Stimulated activated CD8-positive, alpha-beta memory T cell treated with anti-CD3 and anti-CD28 coated beads, Interleukin-7, amount 100 ng/mL, for 24 hours (primary cell): Measurements from ENCODE around the gene TUBG1.

ENCODE experiments used
- DNase-seq: peaks from one replicate; pipeline ENCODE4 v3.0.0-alpha.2; 2020; ENCODE audit warnings: low read depth

The TUBG1 gene

DNA sequence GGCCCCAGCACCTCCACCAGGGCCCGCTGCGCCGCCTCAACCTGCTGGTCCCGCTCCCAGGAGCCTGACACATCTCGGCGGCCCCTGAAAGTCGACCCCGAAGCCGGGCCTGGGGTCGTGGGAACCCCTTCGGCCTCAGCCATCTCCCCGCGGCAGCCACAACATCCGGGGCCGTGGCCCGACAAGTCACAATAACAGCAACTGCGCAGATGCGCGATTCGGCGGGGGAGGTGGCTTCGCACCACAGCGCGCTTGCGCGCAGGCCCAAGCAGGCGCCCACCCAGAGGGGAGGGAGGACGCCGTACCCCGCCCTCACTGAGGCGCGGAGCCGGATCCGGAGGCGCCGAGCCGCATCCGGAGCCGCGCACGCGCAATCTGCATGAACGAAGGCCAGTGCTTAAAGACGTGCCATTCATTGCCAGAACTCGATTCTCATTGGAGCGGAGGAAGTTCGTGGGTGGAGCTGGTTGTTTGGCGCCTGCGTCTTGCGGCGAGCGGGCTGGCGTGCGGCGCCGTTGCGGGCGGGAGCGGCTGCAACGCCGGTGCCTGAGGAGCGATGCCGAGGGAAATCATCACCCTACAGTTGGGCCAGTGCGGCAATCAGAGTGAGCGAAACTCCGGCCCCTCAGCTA, at the start of gene TUBG1, which contains the start of gene RETREG3:
TSS of gene TUBG1 (plus strand) at position 502 of the 632 bp plus-strand sequence. CDS start at position 557, 55 bp downstream.
TSS of gene RETREG3 (minus strand) at position 193 of the 632 bp plus-strand sequence. CDS start at position 143, 50 bp downstream.
- peak; percentile 95 for DNase-seq

DNA sequence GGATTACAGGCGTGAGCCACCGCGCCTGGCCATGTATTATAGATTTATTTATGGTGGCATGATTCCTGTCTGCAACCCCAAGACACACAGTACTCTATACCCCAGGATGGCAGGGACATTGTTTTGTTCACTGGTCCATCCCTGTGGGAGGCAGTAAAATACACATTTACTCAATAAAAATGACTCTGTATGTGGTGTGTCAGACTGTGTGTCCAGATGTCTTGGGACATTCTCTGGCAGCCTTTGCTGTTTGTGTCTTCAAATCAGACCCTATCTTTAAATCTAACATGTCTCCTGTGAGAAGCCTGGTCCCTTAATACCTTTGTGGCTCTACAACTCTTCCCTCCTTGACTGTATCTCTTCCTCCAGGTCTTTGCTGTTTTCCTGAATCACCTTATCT, 49.2 kb upstream of the TUBG1 start:
- DNase-seq, result no peak

DNA sequence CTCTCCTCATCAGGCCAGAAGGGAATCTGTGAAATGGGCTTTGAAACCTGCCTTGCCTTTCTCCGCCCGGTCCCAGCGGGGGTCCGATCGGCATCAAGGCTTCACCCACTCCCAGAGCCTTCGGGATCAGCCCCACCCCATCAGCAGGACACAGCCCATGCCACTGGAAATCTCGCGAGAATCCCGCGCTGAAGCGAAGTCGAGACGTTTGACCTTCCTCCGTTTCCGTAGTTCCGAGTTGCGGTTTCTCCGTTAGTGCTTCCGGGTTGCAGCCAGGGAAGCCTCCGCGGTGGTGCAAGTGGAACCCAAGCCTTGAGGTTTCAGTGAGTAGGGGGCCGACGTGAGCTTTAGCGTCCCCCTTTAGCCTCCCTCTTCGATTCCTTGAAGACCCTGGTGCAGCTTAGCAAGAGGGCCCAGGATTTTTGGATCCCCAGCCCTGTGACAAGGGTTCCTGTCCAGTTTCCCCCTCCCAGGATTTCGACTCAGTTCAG, 47.5 kb upstream of the TUBG1 start, which contains the start of gene COASY:
TSS of gene COASY (plus strand) at position 252 of the 491 bp plus-strand sequence. CDS start 475 bp downstream, outside the sequence.
- DNase-seq, result peak; percentile 81

DNA sequence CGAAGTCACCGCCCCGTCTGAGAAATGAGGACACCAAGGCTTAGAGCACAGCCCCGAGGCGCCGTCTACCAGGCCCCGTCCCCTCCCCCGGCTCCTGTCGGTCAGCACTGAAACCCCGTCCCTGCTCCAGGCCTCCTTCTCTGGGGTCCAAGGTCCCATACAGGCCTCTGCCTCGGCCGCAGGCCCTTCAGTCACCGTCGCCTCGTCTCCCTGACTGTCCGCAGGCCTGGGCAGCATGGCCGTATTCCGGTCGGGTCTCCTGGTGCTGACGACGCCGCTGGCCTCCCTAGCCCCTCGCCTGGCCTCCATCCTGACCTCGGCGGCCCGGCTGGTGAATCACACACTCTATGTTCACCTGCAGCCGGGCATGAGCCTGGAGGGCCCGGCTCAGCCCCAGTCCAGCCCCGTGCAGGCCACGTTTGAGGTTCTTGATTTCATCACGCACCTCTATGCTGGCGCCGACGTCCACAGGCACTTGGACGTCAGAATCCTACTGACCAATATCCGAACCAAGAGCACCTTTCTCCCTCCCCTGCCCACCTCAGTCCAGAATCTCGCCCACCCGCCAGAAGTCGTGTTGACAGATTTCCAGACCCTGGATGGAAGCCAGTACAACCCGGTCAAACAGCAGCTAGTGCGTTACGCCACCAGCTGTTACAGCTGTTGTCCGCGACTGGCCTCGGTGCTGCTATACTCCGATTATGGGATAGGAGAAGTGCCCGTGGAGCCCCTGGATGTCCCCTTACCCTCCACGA, 46.9 kb upstream of the TUBG1 start:
- no peak for DNase-seq

DNA sequence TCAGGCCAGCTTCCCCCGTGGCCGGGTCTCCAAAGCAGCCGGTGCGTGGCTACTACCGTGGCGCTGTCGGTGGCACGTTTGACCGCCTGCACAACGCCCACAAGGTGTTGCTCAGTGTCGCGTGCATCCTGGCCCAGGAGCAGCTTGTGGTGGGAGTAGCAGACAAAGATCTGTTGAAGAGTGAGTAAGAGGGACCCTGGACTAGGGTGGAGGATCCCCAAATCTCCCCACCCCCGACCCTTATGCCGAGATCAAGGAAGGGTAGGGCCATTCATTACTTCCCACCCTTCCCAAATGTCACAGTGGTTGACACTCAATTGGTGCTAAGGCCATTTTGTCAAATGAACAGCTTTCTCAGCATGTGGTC, 46.4 kb upstream of the TUBG1 start:
- no peak for DNase-seq

DNA sequence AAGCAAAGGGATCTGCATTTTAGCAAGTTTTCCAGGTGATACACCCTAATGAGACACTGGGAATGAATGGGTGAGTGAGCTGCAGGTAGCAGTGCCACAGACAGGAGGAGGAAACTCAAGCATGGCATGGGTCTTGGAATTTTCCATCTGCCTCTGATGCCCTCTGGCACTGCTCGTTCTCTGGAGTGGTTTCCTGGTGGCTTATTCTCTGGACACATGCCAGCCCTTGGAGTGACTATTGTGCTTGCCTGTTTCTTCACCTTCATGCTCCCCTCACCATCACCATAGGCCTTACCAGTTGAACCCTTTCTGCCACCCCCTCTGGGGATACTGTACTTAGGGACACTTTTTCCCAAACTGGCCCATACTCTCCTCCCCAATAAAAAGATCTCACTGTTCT, 45.9 kb upstream of the TUBG1 start:
- DNase-seq, result no peak

DNA sequence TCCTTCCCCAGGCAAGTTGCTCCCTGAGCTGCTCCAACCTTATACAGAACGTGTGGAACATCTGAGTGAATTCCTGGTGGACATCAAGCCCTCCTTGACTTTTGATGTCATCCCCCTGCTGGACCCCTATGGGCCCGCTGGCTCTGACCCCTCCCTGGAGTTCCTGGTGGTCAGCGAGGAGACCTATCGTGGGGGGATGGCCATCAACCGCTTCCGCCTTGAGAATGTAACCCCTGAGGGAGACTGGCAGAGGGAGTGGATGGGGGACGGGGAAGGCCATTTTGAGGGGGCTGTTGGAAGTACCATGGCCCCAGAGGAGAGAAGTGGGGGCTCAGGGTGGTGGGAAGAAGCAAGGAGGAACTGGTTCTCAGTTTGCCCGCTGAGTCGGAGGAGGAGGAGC, 45.5 kb upstream of the TUBG1 start:
- no peak for DNase-seq

DNA sequence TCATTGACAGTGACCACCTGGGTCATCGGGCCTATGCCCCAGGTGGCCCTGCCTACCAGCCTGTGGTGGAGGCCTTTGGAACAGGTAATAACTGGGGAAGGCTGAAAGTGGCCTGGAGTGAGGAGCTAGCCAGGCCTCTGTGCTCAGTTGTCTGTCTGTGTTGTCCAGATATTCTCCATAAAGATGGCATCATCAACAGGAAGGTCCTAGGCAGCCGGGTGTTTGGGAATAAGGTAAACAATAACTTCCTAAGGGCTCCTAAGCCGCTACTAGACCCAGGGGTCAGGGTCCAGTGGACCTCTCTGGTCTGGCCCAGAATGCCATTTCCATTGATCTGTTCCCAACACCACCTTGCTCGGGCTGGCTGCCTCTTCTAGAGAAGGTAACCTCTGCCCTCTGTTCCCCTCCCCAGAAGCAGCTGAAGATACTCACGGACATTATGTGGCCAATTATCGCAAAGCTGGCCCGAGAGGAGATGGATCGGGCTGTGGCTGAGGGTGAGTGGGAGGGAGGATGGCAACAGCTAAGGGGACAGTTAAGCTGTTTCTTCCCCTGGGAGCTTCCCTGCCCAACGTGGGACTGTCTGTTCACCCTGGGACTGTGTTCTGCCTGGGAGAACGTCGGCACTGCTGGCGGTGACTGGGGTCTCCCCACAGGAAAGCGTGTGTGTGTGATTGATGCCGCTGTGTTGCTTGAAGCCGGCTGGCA, 44.5 kb upstream of the TUBG1 start:
- no peak for DNase-seq

DNA sequence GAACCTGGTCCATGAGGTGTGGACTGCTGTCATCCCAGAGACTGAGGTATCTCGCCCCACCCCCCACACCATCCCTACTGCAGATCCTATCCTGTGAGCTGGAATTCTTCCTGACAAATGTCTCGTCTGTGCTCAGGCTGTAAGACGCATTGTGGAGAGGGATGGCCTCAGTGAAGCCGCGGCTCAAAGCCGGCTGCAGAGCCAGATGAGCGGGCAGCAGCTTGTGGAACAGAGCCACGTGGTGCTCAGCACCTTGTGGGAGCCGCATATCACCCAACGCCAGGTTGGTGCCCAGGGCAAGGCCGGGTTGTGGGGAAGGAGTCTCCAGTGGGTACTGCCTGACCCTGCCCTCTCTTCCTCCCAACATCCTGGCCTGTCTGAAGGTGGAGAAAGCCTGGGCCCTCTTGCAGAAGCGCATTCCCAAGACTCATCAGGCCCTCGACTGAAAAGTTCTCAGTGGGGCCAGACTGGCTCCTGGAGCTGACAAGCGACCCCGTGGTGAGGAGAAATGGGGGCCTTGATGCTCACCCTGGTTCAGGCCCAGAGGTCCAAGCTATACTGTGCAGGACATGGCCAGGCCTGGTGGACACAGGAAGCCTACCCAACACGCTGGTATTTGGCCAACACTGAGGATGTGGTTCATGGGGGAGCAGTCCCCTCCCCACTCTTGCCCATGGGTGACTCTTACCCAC, 43.8 kb upstream of the TUBG1 start:
- DNase-seq, result no peak

DNA sequence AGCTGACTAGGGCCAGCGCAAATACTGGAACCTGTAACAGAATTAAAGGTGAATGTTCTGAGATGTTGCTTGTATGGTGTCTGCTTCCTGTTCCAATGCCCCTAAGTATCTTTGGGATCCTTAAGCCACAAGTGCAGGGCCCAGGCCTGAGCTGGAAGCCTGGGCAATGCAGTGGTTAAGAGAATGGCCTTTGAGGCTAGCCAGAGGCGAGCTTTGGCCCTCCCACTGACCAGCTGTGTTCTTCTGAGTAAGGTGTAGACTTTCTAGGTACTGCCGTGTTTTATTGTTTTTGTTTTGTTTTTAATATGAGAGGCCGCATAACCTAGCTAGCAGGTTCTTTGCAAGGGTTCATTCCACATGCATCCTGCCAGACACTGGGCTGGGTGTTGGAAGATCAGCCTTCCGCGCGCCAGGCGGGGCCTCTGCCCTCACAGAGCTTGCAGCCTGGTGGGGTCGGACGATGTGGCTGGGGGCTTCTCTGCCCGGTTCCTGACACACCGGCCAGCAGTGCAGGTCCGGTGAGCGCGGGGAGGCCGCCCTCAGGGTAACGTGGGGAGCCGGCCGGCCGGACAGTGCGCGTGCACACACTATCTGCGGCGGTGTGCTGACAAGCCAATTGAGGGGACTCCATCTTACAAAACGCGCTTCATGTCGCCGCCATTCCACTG, 43.1 kb upstream of the TUBG1 start:
- no peak for DNase-seq

DNA sequence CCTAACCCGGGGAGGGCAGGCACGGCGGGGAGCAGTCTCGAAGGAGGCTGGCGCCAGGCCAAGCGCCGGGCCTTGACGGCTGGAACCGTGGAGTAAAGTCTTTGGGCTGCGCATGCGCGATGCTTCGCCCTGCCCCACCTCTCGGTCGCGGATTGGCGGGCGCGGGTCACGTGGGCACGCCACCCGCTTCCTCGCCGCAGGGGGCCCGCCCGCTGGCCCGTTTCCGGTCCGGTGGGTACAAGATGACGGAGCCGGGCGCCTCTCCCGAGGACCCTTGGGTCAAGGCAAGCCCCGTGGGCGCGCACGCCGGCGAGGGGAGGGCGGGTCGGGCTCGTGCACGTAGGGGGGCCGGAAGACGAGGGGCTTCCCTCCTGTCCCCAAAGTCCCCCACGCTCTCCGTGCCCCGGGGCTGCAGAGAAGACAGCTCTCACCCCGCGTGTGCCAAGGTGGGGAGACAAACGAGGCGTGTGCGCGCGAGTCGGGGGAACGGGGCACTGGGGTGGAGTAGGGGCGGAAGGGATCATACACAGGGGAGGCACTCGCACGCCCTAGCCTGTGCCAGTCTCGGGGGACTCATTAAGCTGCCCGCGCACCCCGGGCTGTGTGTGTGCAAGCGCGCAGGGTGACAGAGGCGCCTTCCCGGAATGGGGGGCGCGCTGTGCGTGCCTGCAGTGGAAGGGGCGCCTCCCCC, 42.5 kb upstream of the TUBG1 start, which contains the start of gene MLX:
TSS of gene MLX (plus strand) at position 218 of the 691 bp plus-strand sequence. CDS start at position 243, 25 bp downstream.
- peak; percentile 80 for DNase-seq

DNA sequence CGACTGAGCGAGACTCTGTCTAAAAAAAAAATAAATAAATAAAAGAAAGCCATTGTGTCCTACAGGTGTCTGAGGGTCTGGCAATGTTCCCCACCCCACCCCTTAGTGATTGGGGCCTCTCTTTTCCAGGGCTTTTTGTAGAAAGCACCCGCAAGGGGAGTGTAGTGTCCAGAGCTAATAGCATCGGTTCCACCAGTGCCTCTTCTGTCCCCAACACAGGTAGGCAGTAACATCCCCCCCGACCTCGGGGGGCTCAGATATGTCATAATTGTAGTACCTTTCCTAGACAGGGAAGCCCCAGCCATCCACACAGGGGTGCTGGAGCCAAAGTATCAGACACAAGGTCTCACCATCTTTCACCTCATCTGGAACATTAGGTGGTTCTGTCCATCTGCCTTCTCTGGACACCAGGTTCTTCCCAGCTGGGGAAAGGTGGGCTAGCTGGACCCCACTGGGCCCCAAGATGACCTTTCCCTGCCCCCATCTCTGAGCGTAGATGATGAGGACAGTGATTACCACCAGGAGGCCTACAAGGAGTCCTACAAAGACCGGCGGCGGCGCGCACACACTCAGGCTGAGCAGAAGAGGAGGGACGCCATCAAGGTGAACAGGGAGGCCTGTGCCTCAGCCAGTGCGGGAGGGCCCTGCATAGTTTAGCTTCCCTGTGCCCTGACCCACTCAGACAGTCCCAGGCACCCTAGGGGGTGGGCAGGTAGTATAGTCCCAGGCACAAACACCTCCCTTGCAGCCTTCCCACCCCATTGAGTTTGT, 41.0 kb upstream of the TUBG1 start:
- no peak for DNase-seq

DNA sequence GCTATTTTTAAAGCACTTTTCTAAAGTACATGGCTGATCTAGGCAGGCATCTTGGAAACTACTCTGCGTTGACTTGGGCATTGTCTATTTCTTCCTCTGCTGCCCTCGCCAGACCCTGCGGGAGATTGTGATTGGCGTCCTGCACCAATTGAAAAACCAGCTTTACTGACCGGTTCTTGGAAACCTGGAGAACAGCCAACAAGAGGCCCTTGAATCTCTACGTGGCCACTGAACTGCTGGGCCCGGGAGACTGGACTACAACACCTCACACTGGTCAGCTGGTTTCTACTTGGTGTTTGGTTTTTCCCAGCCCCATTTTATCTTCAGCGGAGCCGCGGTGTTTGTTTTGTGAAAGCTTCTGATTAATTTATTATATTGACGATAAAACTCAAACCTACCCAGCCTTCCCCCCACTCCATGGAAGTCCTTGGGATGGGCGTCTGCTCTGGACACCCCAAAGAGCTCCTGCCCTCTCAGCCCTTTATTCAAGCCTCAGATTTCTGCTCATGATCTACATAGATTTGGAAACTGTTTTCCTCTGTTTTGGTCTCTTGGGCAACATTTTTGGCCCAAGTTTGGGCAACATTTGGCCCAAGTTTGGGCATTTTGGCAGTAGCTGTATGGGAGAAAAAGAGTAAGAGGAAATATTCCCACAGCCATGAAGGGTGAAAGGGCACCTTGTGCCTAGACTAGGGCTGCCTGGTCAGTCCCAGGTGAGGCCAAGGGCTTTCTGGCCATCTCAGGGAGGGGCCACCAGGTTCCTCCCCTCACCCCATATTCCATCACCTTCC, 37.9 kb upstream of the TUBG1 start:
- no peak for DNase-seq

DNA sequence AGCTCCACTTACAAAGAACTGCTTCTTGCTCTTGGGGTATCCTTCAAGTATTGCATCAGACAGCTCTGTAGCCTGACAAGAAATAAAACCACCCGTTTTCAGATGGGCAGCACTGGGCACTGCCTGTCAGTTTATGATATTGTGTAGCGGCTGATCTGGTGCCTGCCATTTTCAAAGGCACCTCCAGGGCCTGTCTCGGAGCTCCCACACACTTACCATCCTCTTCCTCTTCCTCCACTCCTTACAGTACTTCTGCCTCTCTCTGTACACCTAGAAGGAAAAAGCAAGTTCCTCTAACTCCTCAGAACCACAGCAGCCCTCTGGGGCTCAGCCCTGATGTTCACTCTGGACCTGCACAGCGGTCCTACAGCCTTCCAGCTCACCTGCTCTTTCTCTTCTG, 36.4 kb upstream of the TUBG1 start:
- DNase-seq, result no peak

DNA sequence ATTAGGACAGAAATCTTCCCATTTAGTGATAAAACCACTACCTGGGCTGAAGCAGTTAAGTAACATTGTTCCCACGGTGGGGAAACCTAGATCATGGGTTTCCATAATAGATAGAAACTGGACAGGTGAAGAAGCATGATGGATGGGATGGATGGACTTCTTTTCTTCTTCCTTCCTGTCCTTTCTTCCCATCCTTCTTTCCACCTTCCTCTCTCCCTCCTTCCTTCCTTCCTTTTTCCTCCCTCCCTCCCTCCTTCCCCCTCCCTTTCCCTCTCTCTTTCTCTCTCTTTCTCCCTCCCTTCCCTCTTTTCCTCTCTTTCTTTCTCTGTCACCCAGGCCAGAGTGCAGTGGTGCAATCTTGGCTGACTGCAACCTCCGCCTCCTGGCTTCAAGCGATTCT, 35.0 kb upstream of the TUBG1 start:
- DNase-seq, result no peak

DNA sequence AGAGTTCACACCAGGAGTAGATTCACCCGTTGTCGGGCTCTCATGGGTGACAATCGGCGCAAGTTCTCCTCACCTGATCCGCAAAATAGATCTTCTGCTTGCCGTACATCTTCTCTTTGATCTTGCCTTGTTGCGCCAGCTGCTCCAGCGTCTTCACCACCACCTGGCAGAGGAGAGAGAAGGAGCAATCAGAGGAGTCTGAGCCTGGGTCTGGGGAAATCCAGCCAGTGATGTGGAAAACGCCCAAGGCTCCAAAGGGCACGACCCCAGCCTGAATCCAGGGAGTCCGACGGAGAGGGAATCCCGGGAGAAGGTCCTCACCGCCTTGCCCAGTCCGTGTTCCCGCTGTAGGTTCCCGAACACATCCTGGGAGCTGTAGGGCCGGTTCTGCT, 32.3 kb upstream of the TUBG1 start:
- no peak for DNase-seq

DNA sequence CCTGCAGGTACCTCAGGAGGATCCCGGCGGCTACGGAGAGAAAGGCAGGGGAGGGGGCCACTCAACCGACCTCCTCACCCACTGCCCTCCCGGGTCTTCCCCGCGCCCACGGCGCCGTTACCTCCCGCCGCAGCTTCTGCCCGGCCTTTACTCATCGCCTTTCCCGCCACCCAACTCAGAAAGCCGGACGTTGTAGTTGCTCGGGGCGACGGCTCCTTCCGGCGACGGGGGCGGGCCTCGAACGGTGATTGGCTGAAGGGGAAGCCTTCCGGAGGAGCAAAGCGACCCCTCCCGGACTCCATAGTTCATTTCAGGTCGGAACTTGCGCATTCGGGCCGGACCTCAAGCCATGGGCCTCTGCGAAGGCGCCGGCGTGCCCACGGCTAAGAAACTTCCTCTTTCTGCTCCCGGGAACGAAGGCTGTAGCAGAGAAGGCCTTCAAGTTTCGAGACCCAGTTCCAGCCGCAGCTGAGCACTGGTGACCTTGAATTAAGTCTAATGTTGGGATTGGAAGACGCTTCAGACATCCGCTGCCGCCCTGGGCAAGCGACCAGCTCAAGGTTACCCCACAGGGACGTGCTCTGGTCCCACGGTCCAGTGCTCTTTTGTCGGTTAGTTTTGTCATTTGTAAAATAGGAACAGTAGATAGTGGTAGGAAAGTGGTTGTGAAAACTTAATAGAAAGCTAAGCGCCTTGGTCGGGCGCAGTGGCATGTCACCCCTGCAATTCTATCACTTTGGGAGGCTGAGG, 31.8 kb upstream of the TUBG1 start, which contains the start of gene PSMC3IP:
TSS of gene PSMC3IP (minus strand) at position 198 of the 750 bp plus-strand sequence. CDS start at position 155, 43 bp downstream.
- DNase-seq, result peak; percentile 89

DNA sequence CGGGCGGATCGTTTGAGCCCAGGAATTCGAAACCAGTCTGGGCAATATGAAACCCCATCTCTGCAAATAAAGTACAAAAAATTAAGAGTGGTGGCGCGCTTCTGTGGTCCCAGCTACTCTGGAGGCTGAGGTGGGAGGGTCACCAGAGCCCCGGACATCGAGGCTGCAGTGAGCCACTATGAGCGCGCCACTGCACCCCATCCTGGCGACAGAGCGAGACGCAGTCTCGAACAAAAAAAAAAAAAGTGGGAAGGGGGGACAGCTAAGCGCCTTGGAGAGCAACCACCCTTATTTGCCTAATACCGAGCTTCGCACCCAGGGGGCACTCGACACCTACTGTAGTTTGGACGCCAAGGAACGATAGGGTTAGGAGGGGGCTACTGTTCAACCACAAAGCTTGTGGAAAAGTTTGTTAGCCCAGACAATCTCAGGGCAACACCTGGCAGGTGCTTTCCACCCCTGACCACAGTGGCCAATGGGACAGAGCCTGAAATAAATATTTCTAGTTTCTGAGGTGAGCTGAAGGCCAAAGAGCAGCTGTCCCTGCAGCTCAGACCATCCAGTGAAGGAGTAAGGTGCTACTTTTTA, 31.1 kb upstream of the TUBG1 start:
- peak; percentile 52 for DNase-seq
